HG03097 (cell line): ENCODE measurements around the gene GALNTL6.
"Not testable (repeated sequence)": the region's sequence is repeated elsewhere in the genome, so short reads cannot be mapped to it uniquely, and the experiment has no call there.

ENCODE experiments used
- ATAC-seq: cut with Tn5 transposase; IDR thresholded peaks from one replicate; pipeline ENCODE4 v1.9.1; 2021; ENCODE audit not compliant: unreplicated experiment, low FRiP score

The GALNTL6 gene

DNA sequence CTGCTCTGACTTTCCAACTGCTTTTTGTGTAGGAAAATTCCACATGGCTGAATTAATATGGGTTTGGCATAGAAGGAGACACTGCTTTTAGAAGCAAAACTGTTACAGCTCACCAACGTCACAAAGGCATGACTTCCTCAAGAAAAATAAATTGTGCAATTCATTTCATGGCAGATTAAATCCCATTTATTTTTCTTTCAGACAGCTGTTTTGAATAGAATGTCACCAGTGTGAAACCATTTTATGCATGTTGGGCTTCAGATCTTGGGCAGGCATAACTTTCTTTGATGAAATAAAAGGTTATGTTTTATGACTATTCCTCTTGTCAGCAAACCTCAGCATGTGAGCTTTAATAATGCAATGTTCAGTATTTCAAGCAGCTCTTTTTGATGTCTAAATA, 542.8 kb downstream of the GALNTL6 start:
- ATAC-seq, result no peak

GRCh38 chr4:172357006-172357540, 543.9 kb downstream of the GALNTL6 start:
- no peak for ATAC-seq

DNA sequence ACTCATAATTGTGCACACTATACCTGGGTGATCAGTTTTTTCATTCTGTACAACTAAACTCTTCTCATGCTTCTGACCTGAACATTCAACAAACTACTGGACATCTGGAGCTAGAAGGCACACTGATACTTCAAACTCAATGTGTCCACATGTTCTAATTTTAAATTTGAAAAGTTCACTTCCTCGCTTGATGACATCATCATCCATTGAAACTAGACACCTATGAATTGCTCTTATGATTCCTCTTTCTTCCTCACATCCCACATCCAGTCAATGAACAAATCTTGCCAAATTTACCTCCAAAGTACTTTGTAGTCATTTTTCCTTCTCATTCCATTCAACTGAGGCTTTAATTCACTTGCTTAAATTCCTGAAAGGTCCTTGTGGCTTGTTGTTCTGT, 549.4 kb downstream of the GALNTL6 start:
- no peak for ATAC-seq

- ATAC-seq, result no peak
Observed at GRCh38 chr4:172369471-172369959, 556.3 kb downstream of the GALNTL6 start.

DNA sequence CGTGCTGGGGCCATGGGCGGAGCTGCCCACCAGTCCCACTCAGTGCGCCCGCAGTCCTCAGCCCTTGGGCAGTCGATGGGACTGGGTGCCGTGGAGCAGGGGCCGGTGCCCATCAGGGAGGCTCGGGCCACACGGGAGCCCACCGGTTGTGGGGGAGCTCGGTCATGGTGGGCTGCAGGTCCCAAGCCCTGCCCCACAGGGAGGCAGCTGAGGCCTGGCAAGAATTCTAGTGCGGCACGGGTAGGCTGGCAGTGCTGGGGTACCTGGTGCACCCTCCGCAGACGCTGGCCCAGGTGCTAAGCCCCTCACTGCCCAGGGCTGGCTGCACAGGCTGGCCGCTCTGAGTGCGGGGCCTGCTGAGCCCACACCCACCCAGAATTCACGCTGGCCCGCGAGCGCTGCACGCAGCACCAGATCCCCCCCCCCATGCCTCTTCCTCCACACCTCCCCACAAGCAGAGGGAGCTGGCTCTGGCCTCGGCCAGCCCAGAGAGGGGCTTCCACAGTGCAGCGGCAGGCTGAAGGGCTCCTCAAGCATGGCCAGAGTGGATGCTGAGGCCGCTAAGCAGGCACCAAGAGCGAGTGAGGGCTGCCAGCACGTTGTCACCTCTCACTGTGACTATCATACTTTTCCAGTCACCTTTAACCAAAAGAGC, 564.4 kb downstream of the GALNTL6 start:
- no peak for ATAC-seq

DNA sequence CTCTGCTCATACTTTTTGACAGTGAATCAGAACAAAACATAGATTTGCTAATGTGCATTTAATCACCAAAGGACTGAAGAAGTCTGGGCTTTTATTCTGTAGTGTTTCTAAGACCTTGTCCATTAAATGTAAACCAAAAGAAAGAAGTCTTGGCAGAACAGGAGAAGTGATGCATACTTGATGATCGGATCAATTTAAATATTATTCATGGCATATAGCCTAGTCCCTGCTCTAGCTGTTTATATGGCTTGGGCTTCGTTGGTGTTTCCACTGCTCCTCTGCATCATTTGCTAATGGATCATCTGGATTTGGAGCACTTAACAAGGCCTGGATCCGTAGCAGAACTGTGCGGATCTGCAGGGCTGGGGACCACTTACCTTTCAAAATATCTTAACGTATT, 566.6 kb downstream of the GALNTL6 start:
- no peak for ATAC-seq

- ATAC-seq, result no peak
Observed at GRCh38 chr4:172390331-172390730, 577.1 kb downstream of the GALNTL6 start.

DNA sequence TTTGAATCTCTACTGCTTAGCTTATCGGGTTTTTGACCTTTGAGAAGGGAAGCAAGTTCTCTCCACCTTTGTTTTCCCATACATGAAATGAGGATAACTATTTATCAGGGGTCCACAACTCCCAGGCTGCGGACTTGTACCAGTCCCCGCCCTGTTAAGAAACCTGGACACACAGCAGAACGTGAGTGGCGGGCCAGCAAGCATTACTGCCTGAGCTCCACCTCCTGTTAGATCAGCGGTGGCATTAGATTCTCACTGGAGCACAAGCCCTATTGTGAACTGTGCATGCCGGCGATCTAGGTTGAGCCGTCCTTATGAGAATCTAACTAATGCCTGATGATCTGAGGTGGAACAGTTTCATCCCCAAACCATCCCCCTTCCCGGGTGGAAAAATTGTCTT, 579.5 kb downstream of the GALNTL6 start:
- ATAC-seq, result no peak

- ATAC-seq, result no peak
Observed at GRCh38 chr4:172393220-172393619, 580.0 kb downstream of the GALNTL6 start.

DNA sequence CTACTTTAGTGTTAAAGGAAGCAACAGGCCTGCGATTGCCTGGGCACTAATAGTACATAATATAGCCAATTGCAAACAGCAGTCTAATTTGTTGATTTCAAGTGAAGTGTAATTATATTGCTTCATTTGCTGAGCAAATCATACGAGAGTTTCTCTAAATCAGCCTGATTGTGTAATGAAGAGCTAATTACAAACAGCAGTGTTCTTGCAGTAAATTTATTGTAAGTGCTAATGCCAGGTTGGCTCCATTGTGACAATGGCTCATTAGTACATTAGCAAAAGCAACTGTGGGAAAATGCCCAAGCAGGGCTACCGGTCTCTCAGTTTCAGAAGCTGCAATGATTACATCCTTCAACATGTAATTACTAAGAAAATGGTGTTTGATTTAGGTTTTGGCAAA, 591.5 kb downstream of the GALNTL6 start:
- no peak for ATAC-seq

DNA sequence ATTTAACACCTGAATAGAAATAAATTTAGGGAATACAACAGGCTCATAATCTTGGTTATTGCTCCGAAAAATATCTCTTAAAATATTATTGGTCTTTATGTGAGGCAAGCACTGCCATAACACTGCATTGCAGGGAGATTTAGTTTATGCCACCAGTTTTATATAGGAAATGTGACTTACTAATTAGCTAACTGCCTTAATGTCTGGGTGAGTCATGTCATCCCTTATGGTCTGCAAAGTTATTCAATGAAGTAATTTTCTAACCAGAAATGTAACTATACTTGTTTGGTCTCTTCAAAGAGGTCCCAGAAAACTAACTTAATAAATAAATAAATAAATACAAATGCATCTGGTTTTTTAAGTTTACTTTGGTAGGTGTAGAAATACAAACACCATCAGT, 597.2 kb downstream of the GALNTL6 start:
- ATAC-seq, result no peak

GRCh38 chr4:172411149-172411548, 597.9 kb downstream of the GALNTL6 start:
- no peak for ATAC-seq

- no peak for ATAC-seq
Observed at GRCh38 chr4:172412851-172413580, 599.8 kb downstream of the GALNTL6 start.

- ATAC-seq, result not testable (repeated sequence)
Observed at GRCh38 chr4:172428979-172429378, 615.8 kb downstream of the GALNTL6 start.

GRCh38 chr4:172480471-172480870, 667.3 kb downstream of the GALNTL6 start:
- no peak for ATAC-seq

DNA sequence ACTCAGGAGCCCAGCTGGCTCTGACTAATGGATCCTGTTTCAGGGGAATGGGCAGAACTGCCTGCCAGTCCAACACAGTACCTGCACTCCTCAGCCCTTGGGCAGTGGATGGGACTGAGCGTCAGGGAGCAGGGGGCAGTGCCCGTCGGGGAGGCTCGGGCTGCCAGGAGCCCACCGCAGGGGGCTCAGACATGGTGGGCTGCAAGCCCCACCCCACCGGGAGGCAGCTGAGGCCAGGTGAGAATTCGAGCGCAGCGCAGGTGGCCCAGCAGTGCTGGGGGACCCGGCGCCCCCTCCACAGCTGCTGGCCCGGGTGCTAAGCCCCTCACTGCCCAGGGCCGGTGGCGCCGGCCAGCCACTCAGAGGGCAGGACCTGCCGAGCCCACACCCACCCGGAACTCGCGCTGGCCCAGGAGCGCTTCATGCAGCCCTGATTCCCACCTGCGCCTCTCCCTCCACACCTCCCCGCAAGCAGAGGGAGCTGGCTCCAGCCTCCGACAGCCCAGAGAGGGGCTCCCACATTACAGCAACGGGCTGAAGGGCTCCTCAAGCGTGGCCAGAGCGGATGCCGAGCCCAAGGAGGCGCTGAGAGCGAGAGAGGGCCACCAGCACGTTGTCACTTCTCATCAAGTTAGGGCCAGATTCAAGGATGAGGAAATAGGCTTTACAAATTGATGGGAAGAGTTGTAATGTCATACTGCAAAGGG, 668.8 kb downstream of the GALNTL6 start:
- no peak for ATAC-seq

GRCh38 chr4:172485007-172485406, 671.8 kb downstream of the GALNTL6 start:
- no peak for ATAC-seq

DNA sequence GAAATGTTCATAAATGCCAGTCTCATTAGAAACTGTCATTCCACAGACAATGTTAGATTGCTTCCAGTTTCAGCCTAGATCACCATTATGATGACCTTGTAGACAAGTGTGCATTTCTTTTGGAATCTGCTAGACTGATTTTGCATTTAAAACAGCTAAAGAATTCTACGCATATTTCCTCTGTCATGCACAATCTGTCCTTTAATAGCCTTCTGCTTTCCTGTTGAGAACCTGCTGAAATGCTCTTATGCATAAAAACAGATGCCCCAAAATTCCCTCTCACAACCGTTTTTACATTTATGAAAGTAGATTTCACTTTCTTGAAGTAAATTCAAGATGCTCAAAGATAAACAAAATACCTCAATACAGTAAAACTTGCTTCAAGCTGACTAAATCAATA, 673.3 kb downstream of the GALNTL6 start:
- no peak for ATAC-seq

DNA sequence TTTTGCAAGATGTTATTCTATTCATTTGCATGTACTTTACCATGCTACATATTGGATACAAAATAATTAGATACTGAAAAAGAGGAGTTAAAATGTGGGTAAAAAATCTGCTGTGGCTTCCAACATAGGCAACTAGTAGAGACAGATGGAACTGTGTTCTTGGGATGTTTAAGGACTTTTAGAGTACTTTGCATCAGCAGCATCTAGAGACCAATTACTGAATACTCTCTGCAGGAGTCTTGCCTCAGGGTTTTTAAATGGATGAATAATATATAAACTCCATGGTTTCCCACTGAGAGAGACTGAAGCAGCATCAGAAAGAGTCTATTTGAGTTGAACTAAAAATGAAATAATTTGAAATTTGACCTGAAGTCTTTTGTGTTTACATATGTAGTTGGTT, 676.7 kb downstream of the GALNTL6 start:
- ATAC-seq, result no peak

GRCh38 chr4:172495769-172496168, 682.6 kb downstream of the GALNTL6 start:
- ATAC-seq, result no peak

DNA sequence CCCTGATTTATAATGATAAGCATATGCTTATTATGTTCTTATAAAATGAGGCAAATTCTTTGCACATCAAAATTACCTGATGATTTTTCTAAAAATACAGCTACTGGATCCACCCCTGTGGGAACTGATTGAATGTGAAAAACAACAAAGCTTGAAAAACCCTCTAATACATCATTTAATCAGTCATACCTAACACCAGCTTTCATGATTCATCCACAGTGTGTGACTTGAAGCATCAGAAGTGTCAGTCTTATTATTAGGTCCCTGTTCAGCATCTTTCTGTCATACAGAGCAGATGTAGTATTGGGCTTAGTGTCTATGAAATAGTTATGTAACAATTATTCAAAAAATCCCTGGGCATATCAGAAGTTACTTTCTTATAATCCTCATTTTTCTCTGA, 684.1 kb downstream of the GALNTL6 start:
- no peak for ATAC-seq
